ENCODE data around the gene KCNMB2.

Gene KCNMB2

GRCh38 chr3:178827285-178827856, 291.1 kb downstream of the KCNMB2 start:
- no peak overlapping the region for H3K27ac ChIP-seq
- DNase-seq (ENCODE audit: low spot score) = no peak
- ChIA-PET CTCF (interaction anchor here (0.9 kb wide), 1 partner anchor 18 kb away, joined by 3 read pairs; no protein-coding TSS in a partner anchor), POLR2A (ENCODE audit: low non-redundant PET) (no interaction called here)
- no peak for TF ChIP-seq CTCF (conservative IDR thresholded peaks at IDR 0.05; ENCODE audit: low read depth)

- POLR2A ChIA-PET (ENCODE audit: low non-redundant PET) = no interaction called here
- no peak for DNase-seq (ENCODE audit: low spot score)
- no peak overlapping the region for H3K27ac ChIP-seq
- CTCF ChIA-PET = no interaction called here
- no peak for TF ChIP-seq CTCF (conservative IDR thresholded peaks at IDR 0.05; ENCODE audit: low read depth)
Measured at GRCh38 chr3:178833695-178834094, 297.5 kb downstream of the KCNMB2 start.

- ChIA-PET POLR2A (ENCODE audit: low non-redundant PET) (no interaction called here), CTCF (no interaction called here)
- no peak for TF ChIP-seq CTCF (conservative IDR thresholded peaks at IDR 0.05; ENCODE audit: low read depth)
- no peak for DNase-seq (ENCODE audit: low spot score)
- no peak overlapping the region for H3K27ac ChIP-seq
Measured at GRCh38 chr3:178835033-178835432, 298.8 kb downstream of the KCNMB2 start.

- POLR2A ChIA-PET (ENCODE audit: low non-redundant PET) = no interaction called here
- no peak for TF ChIP-seq CTCF (conservative IDR thresholded peaks at IDR 0.05; ENCODE audit: low read depth)
- DNase-seq (ENCODE audit: low spot score) = no peak
- no peak overlapping the region for H3K27ac ChIP-seq
- CTCF ChIA-PET = no interaction called here
Measured at GRCh38 chr3:178837512-178837911, 301.3 kb downstream of the KCNMB2 start.

- no peak for TF ChIP-seq CTCF (conservative IDR thresholded peaks at IDR 0.05; ENCODE audit: low read depth)
- no peak overlapping the region for H3K27ac ChIP-seq
- no peak for DNase-seq (ENCODE audit: low spot score)
- ChIA-PET CTCF (no interaction called here), POLR2A (ENCODE audit: low non-redundant PET) (no interaction called here)
Measured at GRCh38 chr3:178840586-178840985, 304.4 kb downstream of the KCNMB2 start.

- POLR2A ChIA-PET (ENCODE audit: low non-redundant PET) = no interaction called here
- DNase-seq (ENCODE audit: low spot score) = no peak
- H3K27ac ChIP-seq = no peak overlapping the region
- TF ChIP-seq CTCF (conservative IDR thresholded peaks at IDR 0.05; ENCODE audit: low read depth) = no peak
- CTCF ChIA-PET = no interaction called here
Measured at GRCh38 chr3:178841011-178841410, 304.8 kb downstream of the KCNMB2 start.

GRCh38 chr3:178844916-178845315, 308.7 kb downstream of the KCNMB2 start:
- POLR2A ChIA-PET (ENCODE audit: low non-redundant PET) = no interaction called here
- CTCF ChIA-PET = no interaction called here
- no peak for TF ChIP-seq CTCF (conservative IDR thresholded peaks at IDR 0.05; ENCODE audit: low read depth)
- no peak overlapping the region for H3K27ac ChIP-seq
- no peak for DNase-seq (ENCODE audit: low spot score)
